Brain pericyte (primary cell): ENCODE results near the gene ZCCHC14.
"Not testable (repeated sequence)": the region's sequence is repeated elsewhere in the genome, so short reads cannot be mapped to it uniquely, and the experiment has no call there.

Source experiments
- DNase-seq: peaks from one replicate; pipeline ENCODE4 v3.0.0-alpha.2; 2012; ENCODE audit warnings: low read depth, low spot score

The ZCCHC14 gene

DNA sequence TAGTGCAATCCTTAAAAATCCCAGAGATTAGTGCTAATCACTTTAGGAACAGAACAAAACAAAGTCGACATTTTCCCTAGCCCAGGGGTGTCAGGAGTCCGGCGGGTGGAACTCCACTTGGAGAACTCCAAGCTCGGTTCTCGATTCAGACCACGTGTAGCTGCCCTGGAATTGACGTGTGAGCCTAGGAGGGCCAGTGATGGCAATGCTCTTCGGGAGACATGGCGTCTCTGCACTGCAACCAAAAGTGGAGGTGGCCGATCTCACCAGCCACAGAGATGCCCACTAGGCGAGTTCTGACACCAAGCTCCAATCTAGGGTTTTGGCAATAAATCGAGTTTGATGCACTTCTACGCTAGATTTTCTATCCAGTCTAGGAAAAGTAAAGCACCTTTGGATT is 83.0 kb downstream of the ZCCHC14 start:
- DNase-seq = no peak

DNA sequence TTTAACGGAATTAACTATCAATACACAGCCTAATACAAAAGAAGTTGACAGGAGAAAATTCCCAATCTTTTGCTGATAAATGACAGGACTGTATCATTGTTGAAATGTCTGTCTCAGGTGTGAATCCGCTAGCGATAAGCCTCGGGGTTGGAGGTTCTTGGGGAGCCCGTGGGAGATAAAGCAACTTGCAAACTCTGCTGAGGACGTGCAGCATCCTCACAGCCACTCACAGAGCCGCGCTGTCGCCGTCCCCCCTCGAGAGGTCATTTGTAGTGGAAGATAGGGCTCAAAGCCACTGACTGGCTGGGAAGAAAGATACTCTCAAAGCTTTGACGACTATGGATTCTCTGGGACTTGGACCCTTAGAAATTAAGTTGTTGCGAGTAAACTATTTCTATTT is 83.7 kb downstream of the ZCCHC14 start:
- no peak for DNase-seq

DNA sequence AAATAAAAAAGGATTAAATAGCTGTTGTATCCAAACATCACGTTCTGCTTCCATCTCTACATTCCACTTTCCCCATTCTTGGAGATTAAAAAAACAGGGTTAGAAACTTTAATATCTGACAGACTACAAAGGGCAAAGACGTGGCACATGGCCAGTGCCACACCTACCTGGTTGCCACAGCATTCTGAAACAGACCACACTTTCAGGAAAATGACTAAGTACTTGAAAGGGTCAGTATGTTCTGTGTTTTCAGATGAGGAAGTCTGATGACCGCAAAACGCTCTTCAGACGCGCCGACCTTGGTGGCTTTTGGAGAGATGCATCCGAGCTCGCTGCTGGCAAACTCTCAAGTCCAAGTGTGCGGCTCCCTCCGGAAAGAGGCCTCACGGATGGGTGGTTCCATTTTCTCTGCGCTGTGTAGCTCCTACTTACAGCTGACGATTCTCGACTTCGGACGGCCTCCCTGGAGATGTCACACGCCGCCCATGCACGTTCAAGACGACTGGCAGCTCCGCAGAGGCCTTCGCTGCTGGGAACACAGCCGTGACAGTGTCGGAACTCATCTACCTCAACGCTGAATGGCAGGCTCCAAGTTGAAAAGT is 85.2 kb downstream of the ZCCHC14 start:
- DNase-seq = no peak

DNA sequence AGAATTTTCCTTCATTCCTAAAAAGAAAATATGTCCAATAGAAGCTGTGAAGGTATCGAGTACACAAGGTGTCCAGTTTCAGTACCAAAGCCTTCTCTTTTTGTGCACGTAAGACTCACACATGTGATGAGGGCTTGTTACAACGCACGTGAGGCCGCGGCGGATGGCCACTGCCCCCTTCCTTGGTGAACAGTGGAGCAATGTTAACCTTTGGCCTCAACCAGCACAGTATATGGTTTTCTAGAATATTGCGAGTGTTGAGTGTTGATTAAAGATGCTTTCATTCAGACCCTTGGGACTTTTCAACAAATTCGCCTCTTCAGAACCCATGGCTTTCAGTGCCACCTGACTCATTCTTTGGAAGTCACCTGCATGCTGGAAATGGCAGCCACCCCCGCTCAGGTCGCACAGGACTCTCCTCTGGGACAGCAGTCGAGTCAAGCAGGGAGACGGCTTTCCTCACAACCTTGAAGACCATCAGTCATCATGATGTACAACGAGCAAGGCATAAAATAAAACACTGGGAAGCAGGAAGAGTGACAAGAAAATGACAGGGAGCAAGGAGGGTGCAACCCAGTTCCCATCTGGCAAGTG is 86.2 kb downstream of the ZCCHC14 start:
- DNase-seq = no peak

DNA sequence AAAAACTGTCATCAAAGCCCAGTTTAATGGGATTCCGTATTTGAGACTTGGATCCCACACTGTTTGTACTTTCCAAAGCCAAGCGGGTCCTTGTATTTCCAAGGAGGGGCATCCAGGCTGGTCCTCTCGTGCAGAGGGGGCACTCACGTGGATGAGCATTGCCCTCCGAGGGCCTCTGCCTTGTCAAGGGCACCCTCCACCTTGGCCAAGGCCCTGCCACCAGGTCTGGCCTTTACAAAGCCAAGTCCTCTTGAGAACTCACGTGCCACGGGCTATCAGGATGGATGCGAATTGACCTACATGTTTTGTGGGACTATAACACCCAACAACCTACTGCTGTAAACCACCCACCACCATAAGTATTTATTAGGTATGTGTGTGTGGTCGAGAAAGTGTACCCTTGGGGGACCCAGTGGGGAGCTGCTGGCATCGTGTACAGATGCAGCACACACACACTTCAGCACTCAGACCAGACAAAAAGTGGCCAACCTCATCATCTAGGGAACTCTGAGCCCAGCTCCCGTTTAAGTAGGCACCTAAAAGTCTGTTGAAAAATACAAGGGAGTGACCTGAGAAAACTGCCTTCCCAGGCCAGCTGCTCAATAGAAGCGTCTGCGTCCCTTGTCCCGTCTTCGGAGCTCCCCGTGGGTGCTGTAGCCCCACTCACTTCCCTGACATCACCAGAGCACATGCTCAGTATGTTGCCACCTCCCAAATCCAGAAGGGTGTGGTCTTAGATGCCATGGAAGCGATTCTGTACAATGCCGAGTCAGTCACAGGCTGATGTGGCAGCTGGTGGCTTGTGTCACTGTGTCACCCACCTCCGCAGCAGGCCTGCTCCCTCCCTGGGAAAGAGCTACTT is 87.8 kb downstream of the ZCCHC14 start:
- no peak for DNase-seq

DNA sequence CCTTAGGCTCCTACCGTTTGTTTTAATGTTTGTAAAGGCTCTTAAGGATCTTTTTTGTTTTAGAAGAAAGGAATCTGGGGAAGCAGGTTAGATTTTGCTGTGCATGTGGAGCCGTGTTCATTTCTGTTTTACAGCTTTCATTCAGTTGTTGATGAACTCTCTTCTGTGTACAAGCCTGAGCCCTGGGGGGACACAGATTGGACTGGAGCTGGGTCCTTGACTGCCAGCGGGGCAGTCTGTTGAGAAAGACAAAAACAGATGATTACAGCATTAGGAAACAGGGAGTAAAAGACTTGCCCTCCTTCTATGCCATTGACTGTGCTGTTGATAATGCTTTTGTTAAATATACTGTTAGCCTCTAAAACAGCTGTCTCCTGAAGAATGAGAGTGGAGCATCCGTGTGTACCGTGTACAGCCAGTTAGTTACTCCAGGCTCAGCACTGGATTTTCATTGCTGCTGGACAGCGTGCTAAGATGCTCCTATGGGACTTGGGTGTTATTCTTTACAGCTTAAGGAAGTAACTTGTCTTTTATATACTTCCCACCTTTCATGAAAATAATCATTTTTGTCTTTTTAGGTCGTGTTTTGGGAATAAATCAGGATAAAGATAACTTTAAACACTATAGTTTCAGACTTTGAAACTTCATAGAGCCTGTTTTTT is 97.5 kb downstream of the ZCCHC14 start:
- DNase-seq = no peak

DNA sequence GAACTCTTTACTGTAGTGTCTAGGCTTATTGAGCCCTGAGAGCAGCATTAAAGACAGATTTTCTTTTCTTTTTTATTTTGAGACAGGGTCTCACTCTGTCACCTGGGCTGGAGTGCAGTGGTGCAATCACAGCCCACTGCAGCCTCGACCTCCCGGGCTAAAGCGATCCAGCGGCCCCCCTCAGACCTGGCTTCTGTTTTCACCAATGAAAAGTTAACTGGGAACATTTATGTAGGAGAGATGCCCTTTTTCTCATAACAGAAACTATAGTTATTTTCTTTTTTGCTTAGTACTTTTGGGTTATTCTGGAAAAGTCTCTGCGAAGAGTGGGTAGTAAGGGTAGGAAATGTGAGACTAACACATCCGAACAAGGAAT is 99.2 kb downstream of the ZCCHC14 start:
- DNase-seq = no peak

DNA sequence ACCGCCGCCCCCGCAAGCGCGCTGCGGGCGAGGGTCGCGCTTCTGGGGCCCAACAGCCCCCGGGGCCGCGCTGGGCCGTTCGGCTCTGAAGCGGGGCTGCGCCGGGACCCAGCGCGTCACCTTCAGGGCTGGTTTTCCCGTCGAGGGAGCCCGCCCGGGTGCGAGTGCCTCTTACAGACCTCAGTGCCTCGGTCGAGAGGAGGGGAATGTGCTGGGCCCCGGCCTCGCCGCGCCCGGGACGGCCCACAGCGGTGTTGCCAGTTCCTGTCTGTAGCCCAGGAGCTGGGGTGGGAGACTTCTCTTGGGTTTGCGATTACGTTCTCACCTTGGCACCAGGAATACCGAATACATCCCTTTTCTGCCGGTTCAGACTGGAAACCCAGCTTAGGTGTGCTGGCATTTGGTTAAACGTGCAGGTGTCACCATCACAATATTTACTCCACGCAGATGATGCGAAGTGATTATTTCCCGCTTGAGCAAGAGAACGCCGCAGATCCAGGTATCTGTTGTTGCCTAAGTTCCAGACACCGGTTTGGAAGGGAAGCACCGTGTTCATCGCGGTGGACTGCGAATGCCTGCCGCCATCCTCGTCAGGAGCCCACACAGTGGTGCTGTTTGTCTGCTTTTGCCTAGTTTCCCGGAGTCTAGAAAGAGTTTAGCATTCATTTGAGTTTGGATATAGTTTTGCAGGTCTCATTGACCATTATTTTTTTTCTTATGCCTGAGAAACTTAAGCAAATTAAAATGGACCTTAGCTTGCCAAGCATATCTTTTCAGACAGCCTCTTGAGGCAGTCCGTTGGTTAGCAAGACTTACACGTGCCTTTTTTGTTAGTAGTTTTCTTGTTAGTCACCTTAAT is 99.8 kb downstream of the ZCCHC14 start:
- DNase-seq = no peak

DNA sequence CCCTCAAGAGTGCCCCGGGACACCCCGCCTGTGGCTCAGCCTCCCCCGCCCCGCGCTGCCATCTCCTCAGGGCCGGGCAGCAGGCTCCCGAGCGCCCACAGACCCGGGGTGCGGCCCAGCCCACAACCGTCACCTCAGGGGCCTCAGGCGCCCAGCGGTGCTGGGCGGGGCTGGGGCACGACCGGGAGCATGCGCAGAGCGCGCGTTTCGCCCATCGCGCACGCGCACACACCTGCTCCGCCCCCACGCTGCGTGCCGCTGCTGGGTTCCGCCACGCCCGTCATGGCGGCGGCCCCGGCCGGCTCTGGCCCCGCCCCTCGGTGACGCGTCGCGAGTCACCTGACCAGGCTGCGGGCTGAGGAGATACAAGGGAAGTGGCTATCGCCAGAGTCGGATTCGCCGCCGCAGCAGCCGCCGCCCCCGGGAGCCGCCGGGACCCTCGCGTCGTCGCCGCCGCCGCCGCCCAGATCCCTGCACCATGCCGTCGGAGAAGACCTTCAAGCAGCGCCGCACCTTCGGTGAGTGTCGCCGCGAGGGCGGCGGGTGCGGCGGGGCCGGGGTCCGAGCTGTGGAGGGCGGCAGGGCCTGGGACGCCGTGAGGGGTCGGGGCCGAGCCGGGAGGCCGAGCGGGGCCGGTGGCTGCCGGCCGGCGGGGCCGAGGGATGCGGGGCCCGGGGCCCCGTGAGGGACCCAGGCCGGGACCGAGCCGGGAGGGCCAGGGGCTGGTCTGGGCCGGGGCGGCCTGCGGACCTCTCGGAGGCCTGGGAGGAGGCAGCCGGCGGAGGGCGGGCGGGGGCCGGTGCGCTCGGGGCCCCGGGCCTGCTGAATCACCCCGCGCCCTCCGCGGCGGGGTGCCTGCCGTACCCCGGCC is 100.6 kb downstream of the ZCCHC14 start, which contains the start of gene MAP1LC3B:
MAP1LC3B (plus strand) TSS at position 387 of the 871 bp plus-strand sequence; CDS start at position 479, 92 bp downstream.
- DNase-seq = peak; percentile 92

DNA sequence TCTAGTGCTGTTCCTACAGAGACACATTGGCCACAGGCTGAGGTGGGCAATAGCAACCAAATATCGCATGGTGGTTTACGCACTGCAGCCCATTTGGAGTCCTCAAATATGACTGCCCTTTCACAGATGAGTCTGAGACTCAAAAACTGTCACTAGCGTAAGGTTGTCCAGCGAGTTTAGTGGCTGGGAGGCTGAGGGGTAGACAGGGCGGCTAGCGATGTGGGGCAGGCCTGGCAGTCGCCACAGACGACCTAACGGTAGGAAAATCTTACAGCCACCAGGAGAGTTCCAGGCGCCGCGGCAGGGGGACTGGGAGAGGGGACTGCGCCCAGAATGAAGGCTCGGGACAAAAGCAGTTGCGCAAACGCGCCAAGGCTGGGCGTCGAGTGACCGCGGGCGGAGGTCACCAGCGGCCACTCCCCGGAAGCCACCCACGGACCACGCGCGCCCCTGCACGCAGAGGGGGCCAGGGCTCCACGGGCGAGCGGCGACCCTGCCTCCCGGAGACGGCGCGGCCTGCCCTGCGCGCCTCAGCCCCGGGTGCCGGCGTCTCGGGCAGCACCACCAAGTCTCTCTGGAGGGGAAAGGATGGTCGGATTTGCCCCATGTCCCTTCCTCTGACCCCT is 101.4 kb downstream of the ZCCHC14 start:
- no peak for DNase-seq

DNA sequence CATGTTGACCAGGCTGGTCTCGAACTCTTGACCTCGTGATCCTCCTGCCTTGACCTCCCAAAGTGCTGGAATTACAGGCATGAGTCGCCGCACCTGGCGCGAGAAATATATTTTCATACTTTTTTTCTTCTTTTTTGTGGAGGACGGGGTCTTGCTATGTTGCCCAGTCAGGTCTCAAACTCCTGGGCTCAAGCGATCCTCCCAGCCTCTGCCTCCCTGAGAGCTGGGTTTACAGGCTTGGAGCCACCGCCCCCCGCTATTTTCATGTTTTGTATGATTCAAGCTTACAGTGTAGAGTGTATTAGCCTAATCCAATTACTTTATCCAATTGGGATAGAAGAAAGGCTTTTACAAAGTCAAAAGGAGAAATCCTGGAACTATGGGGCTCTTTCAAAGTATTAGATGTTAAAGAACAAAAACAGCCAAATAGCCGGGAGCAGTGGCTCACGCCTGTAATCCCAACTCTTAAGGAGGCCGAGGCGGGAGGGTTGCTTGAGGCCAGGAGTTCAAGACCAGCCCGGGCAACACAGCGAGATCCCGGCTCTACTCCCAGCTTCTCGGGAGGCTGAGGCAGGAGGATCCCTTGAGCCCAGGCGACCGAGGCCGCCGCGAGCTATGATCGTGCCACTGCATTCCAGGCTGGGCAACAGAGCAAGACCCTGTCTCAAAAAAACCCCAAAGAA is 102.0 kb downstream of the ZCCHC14 start:
- DNase-seq = no peak

DNA sequence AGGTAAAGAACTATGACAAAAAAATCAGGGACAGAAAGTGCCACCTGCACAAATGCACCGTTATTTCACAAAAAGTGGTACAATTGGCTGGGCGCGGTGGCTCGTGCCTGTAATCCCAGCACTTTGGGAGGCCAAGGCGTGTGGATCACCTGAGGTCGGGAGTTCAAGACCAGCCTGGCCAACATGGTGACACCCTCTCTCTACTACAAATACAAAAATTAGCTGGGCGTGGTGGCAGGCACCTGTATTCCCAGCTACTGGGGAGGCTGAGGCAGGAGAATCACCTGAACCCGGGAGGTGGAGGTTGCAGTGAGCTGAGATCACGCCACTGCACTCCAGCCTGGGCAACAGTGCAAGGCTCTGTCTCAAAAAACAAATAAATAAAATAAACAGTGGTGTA is 102.9 kb downstream of the ZCCHC14 start:
- DNase-seq = not testable (repeated sequence)

DNA sequence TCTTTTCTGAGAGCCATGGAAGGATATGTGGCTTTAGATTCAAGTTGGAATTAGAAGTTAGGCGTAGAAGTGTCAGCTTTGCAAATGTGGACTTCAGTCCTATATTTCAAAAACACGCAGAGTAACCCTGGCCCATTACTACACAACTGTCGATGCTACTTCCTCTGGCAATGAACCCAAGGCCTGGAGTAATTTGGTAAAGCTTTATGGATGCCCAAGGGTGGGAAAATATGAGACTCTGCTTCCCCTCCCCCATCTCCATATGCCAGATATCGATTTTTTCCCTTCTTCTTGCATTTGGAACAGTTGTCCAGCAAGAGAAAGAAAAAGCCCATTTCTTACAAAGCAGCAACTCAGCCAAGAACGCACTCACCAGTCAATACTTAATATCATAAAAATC is 103.6 kb downstream of the ZCCHC14 start:
- no peak for DNase-seq

DNA sequence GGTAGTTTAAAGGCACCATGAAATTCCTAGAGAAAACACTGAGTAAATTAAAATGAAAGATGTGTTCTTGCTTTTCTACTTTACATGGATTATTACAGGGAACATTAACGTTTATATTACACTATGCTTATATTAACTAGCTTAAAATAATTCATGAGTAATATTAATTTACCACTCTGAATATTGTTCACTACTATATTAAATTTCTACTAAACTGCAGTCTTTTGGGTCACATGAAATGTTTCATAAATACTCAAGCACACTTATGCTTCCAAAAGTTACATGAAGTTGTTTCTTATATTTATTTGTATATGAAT is 104.0 kb downstream of the ZCCHC14 start:
- no peak for DNase-seq

DNA sequence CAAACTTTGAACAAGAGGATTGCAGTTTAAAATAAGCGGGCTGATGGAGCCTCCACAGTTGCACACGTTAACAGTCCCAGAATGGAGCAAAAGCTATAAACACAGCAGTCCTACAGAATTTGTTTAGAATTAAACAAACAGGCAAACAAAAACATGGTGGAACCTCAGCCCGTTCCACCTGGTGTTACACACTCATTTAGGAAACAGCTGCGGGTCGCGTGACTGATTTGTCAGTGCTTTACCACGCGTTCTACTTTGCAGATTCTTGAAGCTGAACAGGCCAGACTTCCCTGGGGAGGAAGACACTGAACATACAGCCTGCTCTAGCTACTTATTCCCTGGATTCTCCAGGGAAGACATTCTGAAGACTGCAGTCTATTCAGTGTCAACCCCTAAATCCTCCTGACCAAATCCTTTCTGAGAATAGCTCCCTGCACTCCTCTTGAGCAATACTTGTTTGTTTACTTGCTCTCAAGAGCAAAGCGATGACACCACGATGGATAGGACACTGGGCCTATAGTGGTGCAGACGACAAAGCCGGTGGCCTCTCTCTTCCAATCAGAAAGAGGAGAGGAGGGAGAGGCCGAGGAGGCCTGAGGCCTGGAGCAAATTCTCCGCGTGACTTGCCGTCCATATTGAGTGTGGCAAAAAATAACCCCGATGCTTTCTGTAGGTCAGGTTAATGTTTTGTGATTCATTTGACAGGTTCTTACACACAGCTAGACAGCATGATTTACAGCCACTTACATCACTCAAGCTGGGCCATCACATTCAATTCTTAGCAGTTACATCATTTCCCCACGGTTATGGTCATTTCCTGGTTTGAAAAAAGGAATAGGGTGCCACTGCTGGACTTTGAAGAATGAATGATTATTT is 104.6 kb downstream of the ZCCHC14 start:
- DNase-seq = peak; percentile 95

DNA sequence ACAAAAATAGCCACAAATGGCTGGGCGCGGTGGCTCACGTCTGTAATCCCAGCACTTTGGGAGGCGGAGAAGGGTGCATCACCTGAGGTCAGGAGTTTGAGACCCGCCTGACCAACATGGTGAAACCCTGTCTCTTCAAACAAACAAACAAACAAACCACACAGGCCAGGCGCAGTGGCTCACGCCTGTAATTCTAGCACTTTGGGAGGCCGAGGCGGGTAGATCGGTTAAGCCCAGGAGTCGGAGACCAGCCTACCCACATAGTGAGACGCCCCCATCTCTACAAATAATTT is 108.0 kb downstream of the ZCCHC14 start:
- not testable (repeated sequence) for DNase-seq

DNA sequence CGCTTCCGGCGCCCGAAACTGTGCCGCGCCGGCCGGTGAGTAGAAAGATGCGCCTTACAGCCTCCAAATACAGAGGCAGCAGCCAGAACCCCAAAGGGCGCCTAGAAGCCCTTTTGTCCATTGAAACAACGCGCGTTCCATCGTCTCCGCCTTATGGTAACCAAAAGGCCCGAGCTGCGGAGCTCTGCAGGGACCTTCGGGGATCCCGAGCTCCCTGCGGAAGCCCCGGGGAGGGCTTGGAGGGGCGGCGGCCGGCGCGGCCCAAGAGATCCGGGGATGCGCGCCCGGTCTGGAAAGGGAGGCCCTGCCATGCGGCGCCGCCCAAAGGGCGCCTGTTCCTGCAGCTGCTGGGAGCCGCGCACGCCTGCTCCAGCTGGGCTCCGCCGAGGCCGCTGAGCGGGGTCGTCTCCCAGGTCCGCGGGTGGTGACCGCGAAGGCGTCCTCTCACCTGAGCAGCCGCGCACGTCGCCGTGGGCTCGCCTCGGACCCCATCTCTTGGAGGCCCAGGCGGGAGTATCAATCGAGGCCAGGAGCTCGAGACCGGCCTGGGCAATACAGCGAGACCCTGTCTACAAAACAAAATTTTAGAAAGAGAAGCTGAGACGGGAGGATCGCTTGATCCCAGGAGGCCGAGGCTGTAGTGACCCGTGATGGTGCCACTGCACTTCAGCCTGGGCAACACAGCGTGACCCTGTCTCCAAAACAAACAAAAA is 108.5 kb downstream of the ZCCHC14 start:
- no peak for DNase-seq
